ENCODE data around the gene NADK2. TPM values are rescaled to one million over a fixed set of nuclear protein-coding genes. Genes with fewer than 3 reads are reported as not detected.
A peak's percentile ranks its signal among the peaks of the same experiment; 100 is the strongest.
"Not testable (repeated sequence)": the region's sequence is repeated elsewhere in the genome, so short reads cannot be mapped to it uniquely, and the experiment has no call there.

Gene NADK2, protein sequence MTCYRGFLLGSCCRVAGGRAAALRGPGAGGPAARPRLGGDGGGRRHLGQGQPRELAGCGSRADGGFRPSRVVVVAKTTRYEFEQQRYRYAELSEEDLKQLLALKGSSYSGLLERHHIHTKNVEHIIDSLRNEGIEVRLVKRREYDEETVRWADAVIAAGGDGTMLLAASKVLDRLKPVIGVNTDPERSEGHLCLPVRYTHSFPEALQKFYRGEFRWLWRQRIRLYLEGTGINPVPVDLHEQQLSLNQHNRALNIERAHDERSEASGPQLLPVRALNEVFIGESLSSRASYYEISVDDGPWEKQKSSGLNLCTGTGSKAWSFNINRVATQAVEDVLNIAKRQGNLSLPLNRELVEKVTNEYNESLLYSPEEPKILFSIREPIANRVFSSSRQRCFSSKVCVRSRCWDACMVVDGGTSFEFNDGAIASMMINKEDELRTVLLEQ
- 35.5 TPM for total RNA-seq

DNA sequence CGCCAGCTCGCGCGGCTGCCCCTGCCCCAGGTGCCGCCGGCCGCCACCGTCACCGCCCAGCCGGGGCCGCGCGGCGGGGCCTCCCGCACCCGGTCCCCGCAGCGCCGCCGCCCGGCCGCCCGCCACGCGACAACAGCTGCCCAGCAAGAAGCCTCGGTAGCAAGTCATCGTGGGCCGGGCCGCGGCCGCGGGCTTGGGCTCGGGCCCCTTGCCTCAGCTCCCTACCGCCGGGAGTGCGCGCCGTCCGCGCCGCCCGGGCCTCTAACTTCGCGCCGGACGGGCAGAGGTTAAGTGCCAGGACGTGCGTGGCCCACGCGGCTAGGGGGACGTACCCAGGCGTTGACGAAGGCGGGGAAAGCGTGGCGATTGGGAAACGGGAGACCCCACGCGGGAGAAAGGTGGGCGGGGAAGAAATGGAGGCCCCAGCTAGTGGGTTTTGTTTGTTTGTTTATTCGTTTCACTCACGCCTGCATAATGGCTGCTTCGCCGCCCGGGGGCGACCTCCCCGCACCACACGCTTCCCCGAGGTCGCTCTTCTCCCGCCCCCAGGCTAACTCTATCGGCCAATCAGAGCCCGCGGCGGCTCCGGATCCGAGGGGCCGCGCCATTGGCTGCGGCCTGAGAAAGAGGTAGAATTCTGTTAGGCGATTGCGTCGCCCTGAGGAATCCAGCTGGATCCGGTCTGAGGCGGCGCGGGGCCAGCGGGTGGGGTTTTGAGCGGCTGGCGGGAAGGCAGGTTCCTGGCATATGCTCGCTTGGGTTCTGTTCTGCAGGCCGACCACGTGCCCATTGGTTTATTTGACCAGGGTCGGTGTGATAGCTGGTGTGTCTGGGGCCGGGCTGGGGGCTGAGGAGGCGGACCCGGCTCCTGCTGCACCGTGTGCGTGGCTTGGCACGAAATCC lies at the start of gene NADK2:
Gene NADK2 (minus strand): TSS at position 295 of the 903 bp plus-strand sequence. CDS start 127 bp downstream, at position 168.
- peak; percentile 100 for DNase-seq

DNA sequence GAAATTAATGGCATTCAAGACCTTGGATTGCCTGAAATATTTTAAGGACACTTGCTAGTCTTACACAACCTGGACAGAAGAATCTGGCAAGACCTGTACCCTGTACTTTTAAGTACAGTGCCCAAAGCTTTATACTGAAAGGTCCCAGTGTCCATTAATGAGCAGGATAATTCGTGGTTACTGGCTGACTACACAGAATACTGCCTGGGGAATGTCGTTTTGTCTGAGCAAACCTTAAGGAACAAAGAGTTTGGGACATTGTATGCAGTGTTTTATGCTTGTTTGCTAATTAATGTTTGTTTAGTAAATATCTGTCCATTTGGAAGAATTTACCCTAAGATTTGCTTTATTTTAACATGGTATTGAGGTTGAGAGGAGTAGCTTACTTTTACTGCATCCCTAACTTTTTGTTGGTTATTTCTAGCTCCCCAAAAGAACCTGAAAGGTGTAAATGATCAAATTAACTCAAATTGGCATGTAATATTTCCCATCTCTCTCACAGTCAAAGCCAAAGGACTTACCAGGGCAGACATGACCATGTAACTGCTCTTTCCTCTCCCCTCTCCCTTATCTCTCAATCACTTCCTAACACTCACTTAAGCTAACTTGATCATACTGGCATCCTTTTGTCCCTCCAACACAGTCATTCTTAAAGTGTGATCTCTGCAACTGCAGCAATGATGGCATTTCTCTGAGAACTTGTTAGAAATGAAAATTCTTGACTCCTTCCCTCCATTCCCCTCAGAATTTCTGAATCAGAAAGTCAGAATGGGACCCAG lies 44.3 kb upstream of the NADK2 start:
- DNase-seq = no peak

- DNase-seq = not testable (repeated sequence)
These were observed 42.0 kb upstream of the NADK2 start for GRCh38 chr5:36283775-36284174.

DNA sequence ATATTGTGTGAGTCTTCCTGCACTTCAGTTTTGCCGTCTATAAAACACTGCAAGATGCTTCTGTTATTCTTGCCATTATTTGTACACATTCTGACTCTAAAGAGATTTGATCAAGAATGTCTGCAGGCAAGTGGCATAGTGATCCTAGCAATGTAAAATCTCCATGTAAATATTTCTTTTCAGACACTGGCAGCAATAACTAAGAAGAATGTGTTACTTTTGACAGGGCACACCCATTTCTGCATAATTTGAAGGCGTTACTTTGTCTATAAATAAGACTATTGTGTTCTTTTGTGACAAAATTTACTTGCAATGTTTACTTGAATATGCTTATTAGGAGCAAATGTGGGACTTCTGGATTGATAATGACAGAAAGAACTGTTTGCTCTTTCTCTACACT lies 39.9 kb upstream of the NADK2 start:
- DNase-seq = no peak

DNA sequence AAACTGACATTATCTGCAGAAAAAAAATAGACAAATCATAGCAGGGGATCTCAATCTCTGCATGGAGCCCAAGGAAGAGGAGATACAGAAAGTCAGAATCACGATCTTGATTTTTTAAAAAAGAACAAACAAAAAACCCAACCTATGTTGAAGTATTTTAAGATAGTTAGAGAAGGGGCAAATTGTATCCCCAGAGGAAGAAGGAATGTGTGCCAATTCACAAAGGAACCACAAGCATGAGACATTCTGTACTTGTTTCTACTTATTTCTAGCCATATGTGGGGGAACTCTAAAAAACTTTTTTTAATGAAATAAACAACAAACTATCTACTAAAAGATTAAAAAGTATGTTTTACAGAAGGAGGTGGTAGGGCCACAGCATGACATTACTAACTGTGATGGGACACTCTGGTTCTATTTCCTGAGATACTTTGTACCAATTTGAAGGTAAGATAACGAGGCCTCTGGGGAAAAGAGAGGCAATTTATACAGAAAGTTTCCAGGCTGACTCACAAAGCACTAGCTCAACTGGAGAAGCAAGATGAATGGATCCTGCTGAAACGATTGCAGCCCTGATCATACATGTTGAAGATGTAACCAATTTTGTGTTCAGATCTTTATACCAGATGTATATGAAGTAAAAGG lies 37.5 kb upstream of the NADK2 start:
- no peak for DNase-seq

- DNase-seq = no peak
These were observed 35.9 kb upstream of the NADK2 start for GRCh38 chr5:36277521-36278176.

DNA sequence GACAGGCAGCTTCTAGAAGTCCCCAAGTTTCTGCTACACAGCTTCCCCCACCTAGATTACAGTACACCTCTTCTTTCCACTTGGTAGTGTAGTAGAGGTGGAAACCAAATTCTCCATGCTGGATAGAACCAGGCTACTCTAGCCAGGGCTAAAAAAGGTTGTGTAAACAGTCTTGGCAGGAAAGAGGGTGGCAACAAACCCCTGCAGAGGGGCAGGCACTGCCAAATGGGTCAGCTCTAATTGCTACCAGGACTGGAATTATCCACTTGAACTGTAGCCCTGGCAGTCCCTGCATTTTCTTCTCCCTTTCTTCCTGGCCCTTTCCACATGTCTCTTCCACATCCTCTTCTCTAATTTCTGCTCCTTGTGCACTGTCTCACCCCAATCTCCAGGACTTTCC lies 35.1 kb upstream of the NADK2 start:
- no peak for DNase-seq

DNA sequence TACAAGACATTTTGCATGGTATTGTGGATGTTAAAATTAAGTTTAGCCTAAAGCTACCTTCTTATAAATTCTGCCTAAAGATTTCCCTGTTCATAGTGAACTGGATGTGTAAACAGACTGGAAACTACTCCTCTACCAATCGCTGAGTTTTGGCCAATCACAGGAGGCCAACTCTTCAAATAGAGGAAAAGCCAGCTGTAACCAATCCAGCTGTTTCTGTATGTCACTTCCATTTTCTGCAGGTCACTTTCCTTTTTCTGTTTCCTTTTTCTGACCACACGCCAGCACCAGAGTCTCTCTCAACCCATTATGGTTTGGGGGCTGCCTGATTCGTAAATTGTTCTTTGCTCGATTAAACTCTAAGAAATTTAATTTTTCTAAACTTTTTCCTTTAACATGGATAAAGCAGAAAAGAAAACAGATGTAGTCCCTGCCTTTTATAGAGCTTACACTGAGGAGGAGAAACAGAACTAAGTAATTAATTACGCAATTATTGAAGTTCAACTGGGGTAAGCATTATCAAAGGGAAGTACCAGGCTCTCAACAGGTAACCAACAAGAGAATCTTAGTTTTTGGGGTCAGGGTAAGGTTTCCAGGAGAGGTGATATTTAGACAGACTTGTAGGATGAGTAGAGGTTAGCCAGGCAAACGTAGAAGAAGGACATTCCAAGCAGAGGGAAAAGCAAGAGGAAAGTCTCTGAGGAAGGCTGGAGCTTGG lies 32.2 kb upstream of the NADK2 start:
- DNase-seq = no peak

DNA sequence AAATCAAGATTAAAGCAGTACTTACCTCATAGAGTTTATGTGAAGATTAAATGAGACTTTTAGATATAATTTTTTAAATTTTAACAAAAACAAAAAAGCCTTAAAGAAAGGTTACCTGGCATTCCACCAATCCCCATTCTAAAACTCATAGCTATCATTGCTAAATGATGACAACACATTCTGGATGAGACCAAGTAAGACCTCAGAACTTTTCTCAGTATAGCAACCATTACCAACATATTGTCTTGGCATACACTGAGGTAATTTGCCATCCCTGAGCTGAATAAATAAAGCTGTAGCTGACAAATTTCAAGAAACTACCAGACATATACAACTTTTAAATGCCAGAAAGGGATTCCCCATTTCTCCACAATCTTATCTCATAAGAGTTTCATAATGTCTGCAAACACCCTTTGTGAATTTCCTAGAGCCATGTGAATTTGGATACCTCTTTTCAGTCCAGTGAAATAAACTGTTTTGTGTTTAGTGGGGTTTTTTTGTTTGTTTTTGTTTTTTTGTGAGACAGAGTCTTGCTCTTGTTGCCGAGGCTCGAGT lies 30.5 kb upstream of the NADK2 start:
- no peak for DNase-seq

DNA sequence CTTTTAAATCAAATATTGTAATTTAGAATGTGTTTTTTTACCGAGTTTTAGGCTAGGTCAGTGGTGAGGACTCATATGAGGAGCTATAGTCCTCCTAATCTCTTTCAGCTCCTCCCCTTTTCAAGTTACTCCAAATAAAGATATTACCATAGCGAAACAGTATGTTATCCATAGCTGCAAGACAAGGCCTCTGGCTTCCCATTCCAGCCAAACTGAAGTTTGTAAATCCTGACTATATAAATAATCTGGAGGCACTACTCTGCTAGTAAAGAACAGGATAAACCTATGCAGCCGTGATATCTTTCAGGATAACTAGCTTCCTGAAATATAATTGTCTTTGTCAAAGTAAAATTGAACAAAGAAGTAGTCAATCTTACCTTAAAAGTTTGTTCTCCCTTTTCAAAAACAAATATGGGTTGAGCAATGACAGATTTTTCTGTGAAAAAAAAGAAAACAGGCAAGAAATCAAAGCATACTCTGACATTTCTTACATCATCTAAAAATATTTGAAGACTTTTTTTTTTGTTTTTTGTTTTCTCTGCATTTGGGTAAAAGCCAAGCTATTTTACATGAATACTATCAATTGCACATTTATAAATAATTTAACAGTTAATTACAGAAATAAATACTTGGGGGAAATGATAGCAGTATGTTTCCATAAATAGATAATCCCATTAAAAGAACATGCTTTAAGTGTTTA lies 29.3 kb upstream of the NADK2 start:
- no peak for DNase-seq

- no peak for DNase-seq
These were observed 28.4 kb upstream of the NADK2 start for GRCh38 chr5:36270175-36270574.

DNA sequence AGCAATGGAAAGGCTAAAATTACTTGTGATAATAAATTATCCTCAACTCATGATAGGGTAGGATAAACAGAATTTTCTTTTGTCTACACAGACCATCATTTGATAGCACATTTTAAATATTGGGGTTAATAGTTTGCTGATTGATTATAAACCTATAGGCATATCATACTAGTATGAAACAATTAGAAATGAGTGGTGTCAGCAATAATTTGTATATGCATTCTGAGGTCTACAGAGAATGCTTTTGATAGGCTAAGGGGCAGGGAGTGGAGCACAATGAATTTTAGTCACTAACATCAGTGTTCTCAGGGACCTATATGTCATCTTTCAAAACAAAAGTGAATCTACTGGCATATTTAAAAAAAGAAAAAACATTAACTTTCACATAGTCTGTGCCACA lies 27.8 kb upstream of the NADK2 start:
- DNase-seq = no peak

DNA sequence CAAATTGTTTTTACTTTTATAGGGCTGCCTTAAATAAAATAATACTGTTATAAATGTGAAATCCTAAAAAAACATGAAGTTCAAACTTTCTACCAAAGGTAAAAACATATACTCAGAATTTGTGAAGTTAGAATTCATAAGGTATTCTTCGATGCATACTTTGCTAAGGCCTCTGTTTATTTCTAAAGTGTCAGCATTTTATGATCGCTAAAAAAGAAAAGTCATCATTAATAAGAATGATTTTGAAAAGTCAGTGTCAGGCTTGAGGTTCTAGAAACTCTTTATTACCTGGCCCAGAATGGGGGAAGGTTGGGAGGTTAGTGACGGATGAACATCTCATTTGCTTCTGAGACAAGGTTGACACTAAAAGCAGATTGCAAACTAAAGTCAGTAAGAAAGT lies 26.2 kb upstream of the NADK2 start:
- no peak for DNase-seq

GRCh38 chr5:36264202-36264760 lies 22.6 kb upstream of the NADK2 start:
- no peak for DNase-seq

DNA sequence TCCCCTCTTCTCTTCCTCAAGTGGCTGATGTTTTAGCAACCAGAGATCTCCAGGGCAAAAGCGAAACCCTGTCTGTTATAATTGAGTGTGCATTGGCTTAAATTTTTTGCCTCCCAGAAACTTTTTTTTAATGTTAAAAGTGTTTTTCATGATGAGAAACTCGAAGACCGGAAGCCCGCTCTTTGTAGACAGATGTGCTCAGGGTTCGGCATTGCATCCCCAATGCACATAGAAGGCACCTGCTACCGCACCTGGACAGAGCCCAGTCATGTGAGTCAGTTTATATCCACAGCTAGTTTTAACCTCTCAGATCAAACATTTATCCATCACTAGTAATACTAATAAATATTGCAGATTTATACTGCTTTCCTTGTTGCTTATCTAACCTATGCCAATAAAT lies 19.5 kb upstream of the NADK2 start:
- DNase-seq = no peak

- no peak for DNase-seq
These were observed 11.8 kb upstream of the NADK2 start for GRCh38 chr5:36253575-36253974.

DNA sequence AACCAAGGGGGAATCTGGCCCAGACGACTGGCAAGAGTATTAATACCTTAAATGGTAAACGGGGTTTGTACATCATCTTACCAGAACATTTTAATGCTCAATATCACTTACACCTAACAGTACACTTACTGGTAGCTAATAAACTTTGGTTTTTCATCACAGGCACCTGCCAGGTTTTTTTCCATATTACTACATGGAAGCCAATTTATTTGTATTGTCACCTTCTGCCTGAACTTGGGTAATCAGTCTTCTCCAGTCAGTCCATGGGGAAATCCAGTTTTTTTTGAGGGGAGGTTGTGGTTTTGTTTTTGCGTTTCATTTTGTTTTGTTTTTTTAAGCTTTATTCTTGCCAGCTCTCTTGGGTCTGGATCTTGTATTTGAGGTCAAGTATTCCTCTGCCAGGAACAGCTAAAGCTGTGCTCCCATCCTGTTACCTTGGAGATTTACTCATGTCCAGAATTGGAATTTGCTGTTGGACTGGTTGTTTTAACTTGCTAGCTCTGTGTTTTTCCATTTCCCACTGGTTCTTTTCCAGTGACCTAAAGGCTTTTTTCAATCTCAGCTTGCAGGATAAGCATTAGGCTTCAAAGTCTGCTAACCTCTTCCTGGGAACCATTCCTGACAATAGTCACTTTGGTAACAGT lies 11.1 kb upstream of the NADK2 start:
- DNase-seq = no peak

- DNase-seq = no peak
These were observed 9.5 kb upstream of the NADK2 start for GRCh38 chr5:36251218-36251617.

GRCh38 chr5:36250427-36250826 lies 8.7 kb upstream of the NADK2 start:
- no peak for DNase-seq
